Stimulated activated CD4-positive, alpha-beta T cell treated with anti-CD3 and anti-CD28 coated beads, Interleukin-12 subunit alpha, Interleukin-12 subunit beta, amount 100 ng/mL, for 4 hours (primary cell): ENCODE data around the gene ERC1.

Experiments used
- DNase-seq: peaks from one replicate; pipeline ENCODE4 v3.0.0-alpha.2; 2020

ERC1 gene

GRCh38 chr12:1365703-1366102 is 374.7 kb downstream of the ERC1 start:
- no peak for DNase-seq

GRCh38 chr12:1367331-1368291 is 376.6 kb downstream of the ERC1 start:
- no peak for DNase-seq

- DNase-seq, result no peak
These were observed 378.4 kb downstream of the ERC1 start for GRCh38 chr12:1369460-1369859.

- no peak for DNase-seq
These were observed 379.0 kb downstream of the ERC1 start for GRCh38 chr12:1369938-1370500.

- DNase-seq, result no peak
These were observed 383.1 kb downstream of the ERC1 start for GRCh38 chr12:1373901-1374735.

- DNase-seq, result no peak
These were observed 384.3 kb downstream of the ERC1 start for GRCh38 chr12:1375323-1375722.

- no peak for DNase-seq
These were observed 386.1 kb downstream of the ERC1 start for GRCh38 chr12:1377117-1377516.

- DNase-seq, result no peak
These were observed 386.7 kb downstream of the ERC1 start for GRCh38 chr12:1377681-1378080.

- no peak for DNase-seq
These were observed 389.3 kb downstream of the ERC1 start for GRCh38 chr12:1380171-1380851.

- no peak for DNase-seq
These were observed 391.1 kb downstream of the ERC1 start for GRCh38 chr12:1382151-1382550.

- no peak for DNase-seq
These were observed 391.8 kb downstream of the ERC1 start for GRCh38 chr12:1382826-1383225.

GRCh38 chr12:1383758-1384157 is 392.7 kb downstream of the ERC1 start:
- DNase-seq, result no peak

- no peak for DNase-seq
These were observed 393.9 kb downstream of the ERC1 start for GRCh38 chr12:1384910-1385309.

GRCh38 chr12:1391722-1392121 is 400.7 kb downstream of the ERC1 start:
- DNase-seq, result no peak

GRCh38 chr12:1395421-1395955 is 404.5 kb downstream of the ERC1 start:
- no peak for DNase-seq

- no peak for DNase-seq
These were observed 407.6 kb downstream of the ERC1 start for GRCh38 chr12:1398673-1399072.

GRCh38 chr12:1401891-1402290 is 410.9 kb downstream of the ERC1 start:
- DNase-seq, result no peak

GRCh38 chr12:1403417-1403816 is 412.4 kb downstream of the ERC1 start:
- no peak for DNase-seq

- no peak for DNase-seq
These were observed 414.6 kb downstream of the ERC1 start for GRCh38 chr12:1405619-1406018.

GRCh38 chr12:1410794-1411193 is 419.8 kb downstream of the ERC1 start:
- DNase-seq, result no peak

GRCh38 chr12:1413930-1414329 is 422.9 kb downstream of the ERC1 start:
- no peak for DNase-seq

GRCh38 chr12:1418144-1418543 is 427.1 kb downstream of the ERC1 start:
- DNase-seq, result no peak
